ENCODE data around the gene CARD10.
"Not testable (repeated sequence)": the region's sequence is repeated elsewhere in the genome, so short reads cannot be mapped to it uniquely, and the experiment has no call there.

CARD10 gene

DNA sequence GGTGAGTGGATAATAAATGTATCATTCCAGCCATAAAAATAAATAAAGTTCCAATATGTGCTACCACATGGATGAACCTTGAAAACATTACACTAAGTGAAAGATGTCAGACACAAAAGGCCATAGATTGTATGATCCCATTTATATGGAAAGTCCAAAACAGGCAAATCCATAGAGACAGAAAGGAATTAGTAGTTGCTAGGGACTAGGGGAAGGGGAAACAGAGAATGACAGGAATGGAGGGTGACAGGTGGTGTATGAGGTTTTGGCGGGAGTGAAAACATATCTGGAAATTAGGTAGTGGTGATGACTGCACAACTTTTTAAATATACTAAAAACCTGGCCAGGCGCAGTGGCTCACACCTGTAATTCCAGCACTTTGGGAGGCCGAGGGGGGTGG is 15.2 kb upstream of the CARD10 start:
- in situ Hi-C loops (cut with HindIII; ENCODE audit: low pct_ligation_motif_present, low pct_unique_long_range_greater_than_20kb, low sequenced_read_pairs), result no loop called here
- no peak for DNase-seq

DNA sequence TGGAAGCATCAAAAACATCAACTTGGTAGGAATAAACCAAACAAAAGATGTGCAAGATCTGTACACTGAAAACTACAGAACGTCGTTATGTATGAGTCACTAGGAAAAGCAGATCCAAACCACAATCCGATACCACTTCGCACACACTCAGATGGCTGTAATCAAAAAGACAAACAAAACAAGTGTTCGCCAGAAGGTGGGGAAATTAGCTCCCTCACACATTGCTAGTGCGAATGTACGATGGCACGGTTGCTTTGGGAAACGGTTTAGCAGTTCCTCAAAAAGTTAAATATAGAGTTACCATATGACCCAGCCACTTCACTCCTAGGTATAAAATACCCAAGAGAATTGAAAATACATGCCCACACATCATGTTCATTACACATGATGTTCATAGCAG is 14.8 kb upstream of the CARD10 start:
- DNase-seq, result peak; percentile 46
- in situ Hi-C loops (cut with HindIII; ENCODE audit: low pct_ligation_motif_present, low pct_unique_long_range_greater_than_20kb, low sequenced_read_pairs), result no loop called here

DNA sequence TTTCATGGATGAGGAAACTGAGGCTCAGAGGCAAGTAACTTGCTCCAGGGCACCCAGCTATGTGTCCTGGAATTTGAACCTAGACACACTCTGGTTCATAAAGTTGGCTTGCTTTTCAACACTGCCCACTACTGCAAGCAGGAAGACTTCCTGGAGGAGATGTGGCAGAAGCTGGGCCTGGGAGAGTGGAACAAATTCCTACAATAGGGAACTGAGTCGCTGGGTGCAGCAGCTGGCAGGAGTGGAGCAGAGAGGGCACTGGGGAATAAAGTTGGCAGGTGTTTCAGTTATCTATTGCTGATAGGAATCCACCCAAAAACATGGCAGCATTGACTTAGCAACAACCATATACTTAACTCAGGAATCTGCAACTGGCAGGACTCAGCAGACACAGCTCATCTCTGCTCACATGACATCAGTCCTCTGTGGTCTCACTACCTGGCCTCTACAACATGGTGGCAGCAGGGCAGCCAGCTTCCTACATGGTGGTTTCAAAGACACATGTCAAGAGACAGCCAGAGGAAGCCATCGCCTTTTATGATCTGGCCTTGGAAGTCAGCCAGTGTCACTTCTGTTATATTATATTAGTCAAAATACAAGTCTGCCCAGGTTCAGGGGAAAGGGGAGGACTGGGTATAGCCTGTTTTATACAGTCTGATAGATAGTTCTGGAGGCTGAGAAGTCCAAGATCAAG is 10.6 kb upstream of the CARD10 start:
- DNase-seq, result no peak
- in situ Hi-C loops (cut with HindIII; ENCODE audit: low pct_ligation_motif_present, low pct_unique_long_range_greater_than_20kb, low sequenced_read_pairs), result no loop called here

DNA sequence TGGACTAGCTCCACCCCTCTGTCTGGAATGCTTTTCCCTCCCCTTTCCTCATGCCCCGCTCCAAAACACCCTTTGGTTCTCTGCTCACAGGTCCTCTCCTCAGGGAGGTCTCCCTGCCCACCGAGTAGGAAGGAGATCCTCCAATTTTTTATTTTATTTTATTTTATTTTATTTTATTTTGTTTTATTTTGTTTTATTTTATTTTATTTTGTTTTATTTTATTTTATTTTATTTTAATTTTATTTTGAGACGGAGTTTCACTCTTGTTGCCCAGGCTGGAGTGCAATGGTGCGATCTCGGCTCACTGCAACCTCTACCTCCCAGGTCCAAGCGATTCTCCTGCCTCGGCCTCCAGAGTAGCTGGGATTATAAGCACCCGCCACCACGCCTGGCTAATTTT is 8.7 kb upstream of the CARD10 start:
- in situ Hi-C loops (cut with HindIII; ENCODE audit: low pct_ligation_motif_present, low pct_unique_long_range_greater_than_20kb, low sequenced_read_pairs); DNase-seq: not testable (repeated sequence)

DNA sequence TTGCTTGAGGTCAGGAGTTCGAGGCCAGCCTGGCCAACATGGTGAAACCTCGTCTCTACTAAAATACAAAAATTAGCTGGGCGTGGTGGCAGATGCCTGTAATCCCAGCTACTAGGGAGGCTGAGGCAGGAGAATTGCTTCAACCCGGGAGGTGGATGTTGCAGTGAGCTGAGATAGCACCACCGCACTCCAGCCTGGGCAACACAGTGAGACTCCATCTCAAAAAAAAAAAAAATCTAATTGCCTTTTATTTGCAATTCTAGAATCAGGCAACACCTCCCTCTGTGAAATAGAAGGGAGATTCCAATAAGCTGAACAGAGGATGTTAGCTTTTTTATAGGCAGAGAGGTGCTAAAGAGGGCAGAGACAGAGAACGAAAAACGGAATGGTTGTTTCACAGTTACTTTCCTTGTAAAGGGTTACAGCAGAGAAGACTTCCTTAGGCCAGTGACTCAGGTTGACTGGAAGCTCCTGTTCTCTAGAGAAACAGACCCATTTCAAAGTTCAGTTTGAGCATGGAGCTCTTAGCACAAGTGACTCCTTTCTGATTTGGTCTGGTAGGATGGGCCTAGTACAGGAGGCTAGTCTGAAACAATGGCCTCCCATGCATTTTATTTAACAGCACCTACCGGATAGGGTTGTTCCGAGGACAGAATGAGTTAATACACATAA is 8.0 kb upstream of the CARD10 start:
- in situ Hi-C loops (cut with HindIII; ENCODE audit: low pct_ligation_motif_present, low pct_unique_long_range_greater_than_20kb, low sequenced_read_pairs); DNase-seq: not testable (repeated sequence)

DNA sequence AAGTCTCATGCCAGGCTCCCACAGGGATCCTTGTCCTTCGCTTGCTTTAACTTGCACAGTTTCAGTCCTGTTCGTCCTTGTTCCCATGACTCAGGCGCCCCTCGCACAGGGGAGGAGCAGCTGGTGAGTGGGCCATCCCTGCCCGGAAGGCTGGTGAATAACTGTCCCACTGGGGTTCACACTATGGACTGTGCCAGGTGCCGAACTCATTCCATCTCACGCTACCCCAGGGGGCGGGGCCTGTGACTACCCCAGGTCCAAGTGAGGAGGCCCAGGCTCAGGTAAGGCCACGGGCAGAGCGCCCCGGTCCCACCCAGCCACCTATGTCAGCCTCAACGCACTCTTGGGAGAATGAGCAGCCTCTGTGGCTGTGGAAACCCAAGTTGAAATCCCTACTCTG is 7.2 kb upstream of the CARD10 start:
- in situ Hi-C loops (cut with HindIII; ENCODE audit: low pct_ligation_motif_present, low pct_unique_long_range_greater_than_20kb, low sequenced_read_pairs), result no loop called here
- DNase-seq, result no peak

DNA sequence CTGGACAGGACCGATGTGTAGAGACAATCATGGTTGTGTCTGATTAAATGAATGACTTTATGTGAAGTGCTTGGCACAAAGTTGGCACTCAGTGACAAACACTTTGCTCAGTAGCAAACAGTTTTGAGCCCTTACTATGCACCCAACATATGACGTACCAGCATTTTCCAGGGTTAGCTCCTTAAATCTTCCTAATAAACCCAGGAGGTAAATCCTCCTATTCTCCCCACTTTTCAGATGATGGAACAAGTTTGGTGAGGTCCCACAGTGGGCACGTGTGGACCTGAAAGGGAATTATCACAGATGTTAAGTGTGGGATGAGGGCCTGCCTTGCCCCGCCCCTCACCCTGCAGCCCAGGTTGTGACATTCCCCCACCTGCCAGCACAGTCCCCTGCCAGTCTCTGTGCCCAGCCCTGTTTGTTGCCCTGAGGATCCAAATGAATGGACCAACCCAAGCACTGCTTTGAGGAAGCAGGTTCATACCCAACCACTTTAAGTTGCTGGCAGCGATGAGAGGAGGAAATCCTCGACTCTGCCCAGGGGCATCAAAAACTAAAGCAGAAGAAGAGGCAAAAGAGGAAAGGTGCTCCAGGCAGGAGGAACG is 6.6 kb upstream of the CARD10 start:
- in situ Hi-C loops (cut with HindIII; ENCODE audit: low pct_ligation_motif_present, low pct_unique_long_range_greater_than_20kb, low sequenced_read_pairs), result no loop called here
- no peak for DNase-seq

DNA sequence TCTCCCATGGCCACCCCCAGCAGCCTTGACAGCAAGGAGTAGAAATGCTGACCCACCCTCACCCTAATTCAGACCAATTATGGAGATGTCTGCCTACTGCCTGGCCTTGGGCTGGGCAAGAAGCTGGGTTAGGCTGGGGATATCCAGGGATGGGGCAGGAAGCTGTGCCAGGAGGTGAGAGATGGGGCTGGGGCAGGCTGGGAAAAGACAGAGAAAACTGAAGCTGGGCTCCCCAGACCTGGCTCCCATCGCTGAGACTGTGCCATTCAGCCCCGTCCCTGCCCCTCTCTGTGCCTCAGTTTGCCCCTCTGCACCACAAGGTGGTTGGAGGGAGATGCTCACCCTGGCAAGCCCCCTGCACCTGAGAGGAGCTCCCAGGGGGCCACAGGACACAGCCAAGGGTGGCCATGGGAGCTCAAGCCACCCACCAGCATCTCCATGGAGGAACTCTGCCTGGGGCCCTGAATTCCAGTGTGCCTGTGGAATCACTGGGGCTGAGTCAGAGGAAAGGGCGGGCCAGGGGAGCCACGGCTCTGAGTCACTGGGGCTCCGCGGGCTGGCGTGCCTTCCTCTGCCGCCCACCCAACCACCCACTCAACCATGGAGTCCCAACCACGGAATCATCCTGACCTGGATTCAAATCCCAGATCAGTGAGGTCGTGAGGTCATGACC is 6.0 kb upstream of the CARD10 start:
- DNase-seq, result peak; percentile 82

DNA sequence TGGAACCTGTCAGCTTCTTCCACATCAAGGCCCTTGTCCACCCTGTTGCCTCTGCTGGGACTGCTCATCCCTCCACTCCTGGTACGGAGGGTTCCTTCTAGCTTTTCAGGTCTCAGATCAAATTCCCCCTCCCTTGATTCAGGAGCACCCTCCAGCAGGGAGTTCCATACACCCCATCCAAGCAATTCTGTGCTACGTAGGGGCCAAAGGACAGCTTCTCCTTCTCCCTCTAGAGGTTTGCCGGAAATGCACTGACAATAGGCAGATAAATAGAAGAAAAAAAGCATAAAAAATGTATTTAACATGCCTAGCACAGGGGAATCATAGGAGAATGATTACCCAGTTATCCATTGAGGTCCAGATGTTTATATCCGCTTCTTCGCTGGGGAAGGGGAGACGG is 3.3 kb upstream of the CARD10 start:
- in situ Hi-C loops (cut with HindIII; ENCODE audit: low pct_ligation_motif_present, low pct_unique_long_range_greater_than_20kb, low sequenced_read_pairs), result no loop called here
- no peak for DNase-seq

More for the DNA sequence above, 6.0 kb upstream of the CARD10 start:
- in situ Hi-C loops (cut with HindIII; ENCODE audit: low pct_ligation_motif_present, low pct_unique_long_range_greater_than_20kb, low sequenced_read_pairs), result no loop called here

DNA sequence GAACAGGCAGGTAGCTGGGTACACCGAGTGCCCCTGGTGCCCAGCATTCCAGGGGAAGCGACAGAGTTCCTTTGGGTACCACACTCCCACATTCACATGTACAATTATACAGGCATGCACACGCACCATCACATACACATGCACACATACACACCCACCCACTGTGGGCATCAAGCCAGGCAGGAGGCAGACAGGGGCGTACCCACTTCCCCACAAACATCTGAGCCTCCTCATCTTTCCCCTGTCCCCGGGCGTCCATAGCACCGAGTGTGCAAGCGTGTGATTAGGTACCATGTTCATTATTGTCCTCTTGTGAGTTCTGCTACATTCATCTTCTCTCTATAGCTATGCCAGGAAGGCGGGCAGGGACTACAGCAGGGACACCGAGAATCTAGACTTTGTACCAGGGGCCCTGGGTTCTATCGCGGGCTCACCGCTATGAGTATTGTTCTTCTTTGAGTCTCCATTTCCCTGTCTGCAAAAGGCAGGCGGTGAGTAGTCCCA is 2.1 kb upstream of the CARD10 start:
- no peak for DNase-seq

DNA sequence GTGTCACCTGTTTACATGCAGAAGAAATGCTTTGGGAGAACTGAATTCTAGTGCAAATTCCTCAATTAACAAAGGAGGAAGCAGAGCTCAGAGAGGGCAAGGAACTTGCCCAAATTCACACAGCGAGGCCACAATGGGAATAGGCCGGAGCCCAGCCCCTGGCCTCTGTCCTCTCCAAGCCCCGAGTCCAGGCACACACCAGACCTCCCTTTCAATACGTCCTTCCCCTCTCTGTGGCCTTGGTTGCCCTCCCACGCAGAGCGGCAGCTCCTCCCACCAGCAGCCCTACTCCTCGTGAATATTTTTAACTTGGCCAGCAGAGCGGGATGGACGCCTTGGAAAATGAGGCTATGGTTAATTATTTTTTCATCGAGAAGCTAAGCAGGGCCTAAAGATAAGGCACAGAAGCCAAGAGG is 1.6 kb upstream of the CARD10 start:
- no peak for DNase-seq
- in situ Hi-C loops (cut with HindIII; ENCODE audit: low pct_ligation_motif_present, low pct_unique_long_range_greater_than_20kb, low sequenced_read_pairs), result no loop called here

More for the DNA sequence above, 2.1 kb upstream of the CARD10 start:
- in situ Hi-C loops (cut with HindIII; ENCODE audit: low pct_ligation_motif_present, low pct_unique_long_range_greater_than_20kb, low sequenced_read_pairs), result no loop called here

DNA sequence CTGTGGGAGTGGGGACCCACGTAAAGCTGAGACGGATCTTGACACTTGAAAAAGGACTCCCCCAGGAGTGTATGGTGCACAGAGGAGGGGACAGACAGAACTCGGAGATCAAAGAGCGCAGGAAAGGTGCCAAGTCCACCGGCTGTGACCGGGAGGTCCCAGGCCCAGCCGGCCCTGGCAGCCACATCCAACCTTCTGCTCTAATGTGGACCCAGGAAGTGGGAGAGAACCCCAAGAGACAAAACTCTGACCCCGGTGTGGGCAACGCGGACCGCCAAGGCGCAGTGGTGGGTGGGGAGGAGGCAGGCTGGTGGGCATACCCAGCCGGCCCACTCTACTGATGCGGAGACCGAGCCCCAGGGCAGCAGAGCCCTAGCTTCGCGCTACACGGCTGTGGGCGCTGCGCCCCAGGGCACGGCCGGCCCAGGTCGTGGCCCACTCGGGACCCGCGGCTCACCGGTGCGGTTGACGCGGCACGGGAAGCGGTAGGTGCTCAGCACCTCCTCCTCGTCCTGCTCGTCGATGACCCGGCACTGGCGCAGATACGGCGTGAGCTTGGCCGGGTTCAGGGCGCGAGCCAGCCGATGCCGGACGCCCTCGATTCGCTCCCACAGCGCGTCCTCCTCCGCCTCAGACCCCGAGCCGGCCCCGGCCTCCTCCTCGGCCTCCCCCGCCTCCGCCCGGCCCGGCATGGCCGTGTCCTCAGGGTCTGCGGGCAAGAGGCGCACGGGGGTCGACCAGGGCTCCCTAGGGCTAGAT is 527 bp downstream of the CARD10 start:
- in situ Hi-C loops (cut with HindIII; ENCODE audit: low pct_ligation_motif_present, low pct_unique_long_range_greater_than_20kb, low sequenced_read_pairs), result no loop called here
- no peak for DNase-seq

DNA sequence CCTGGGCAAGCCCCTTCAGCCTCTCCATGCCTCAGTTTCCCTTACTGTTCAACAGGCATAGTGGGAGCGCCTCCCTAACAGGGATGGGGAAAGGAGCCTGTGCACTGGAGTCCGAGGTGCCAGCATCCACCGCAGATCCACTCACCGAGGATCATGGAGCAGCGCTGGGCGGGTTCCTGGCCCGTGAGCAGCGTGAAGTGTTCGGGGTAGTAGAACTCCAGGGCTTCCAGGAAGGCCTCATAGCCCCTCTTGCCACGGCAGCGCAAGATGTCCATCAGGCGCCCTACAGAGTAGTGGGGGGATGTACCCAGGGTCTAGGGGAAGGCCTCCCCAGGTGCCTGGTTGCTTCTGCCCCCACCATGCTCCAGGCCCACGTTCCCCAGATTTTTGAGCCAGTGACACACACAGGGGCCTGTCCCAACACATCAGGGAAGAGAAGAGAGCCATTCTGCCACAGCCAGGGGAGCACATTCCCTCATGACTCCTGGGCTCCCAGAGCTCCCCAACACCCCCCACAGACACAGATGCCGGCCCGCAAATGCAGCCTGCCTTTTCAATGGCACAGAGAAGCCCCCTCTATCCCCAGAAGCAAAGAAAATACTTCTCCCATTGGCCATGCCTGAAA is 1.3 kb downstream of the CARD10 start:
- in situ Hi-C loops (cut with HindIII; ENCODE audit: low pct_ligation_motif_present, low pct_unique_long_range_greater_than_20kb, low sequenced_read_pairs), result no loop called here
- DNase-seq, result no peak

DNA sequence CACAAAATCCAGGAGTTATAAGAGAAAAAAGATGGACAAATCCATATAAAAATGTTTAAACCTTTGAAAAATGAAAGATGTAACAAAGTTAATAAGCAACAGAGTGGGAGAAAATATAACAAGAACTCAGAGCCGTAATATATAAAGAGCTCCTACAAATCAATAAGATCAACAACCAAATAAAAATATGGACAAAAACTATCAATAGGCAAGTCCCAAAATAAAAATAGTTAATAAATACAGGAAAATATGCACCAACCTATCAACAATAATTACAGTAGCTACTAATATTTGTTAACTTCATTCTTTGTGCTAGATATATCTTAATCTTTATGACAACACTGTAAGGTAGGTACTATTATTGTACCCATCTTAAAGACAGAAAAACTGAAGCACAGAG is 2.8 kb downstream of the CARD10 start:
- DNase-seq, result no peak
- in situ Hi-C loops (cut with HindIII; ENCODE audit: low pct_ligation_motif_present, low pct_unique_long_range_greater_than_20kb, low sequenced_read_pairs), result no loop called here

DNA sequence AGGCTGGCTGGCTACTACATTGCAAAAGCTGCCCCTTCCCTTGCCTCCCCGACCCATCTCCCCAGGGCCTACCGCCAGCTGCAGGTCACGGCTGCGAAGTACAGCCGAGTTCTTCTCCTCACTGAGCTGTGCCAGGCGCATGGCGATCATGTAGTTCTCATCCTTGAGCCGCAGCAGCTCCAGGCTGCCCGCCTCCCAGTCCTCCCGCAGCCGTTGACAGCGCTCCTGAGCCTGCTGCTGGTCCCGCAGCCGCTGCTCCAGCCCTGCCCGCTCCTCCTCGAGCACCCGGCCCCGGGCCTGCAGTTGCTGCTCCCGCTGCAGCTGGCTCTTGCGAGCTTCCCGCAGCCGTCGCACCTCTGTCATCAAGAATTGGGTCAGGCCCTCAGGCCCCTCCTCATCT is 3.3 kb downstream of the CARD10 start:
- DNase-seq, result no peak
- in situ Hi-C loops (cut with HindIII; ENCODE audit: low pct_ligation_motif_present, low pct_unique_long_range_greater_than_20kb, low sequenced_read_pairs), result no loop called here

DNA sequence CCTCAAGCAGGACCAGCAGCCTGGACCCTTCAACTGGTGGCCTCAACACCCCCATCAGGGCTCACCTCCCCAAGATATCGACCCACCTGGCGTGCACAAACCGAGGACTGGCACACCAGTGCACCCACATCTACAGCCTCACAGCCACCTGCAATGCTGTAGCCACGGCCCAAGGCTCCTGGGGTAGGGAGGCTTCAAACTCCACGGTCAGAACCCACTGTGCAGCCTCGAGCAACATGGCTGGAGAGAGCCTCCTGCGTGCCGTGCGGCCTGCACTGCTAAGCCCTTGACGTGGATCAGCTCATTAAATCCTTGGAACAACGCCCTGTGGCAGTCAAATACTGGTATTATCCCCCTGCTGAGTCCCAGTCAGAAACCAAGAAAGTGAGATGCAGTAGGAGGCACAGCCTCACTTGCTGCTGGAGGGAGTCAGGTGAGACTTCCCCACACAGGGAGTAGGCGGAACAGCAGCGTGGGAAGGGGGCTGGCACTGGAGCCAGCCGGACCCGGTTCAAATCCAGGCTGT is 4.6 kb downstream of the CARD10 start:
- in situ Hi-C loops (cut with HindIII; ENCODE audit: low pct_ligation_motif_present, low pct_unique_long_range_greater_than_20kb, low sequenced_read_pairs), result no loop called here
- DNase-seq, result no peak

DNA sequence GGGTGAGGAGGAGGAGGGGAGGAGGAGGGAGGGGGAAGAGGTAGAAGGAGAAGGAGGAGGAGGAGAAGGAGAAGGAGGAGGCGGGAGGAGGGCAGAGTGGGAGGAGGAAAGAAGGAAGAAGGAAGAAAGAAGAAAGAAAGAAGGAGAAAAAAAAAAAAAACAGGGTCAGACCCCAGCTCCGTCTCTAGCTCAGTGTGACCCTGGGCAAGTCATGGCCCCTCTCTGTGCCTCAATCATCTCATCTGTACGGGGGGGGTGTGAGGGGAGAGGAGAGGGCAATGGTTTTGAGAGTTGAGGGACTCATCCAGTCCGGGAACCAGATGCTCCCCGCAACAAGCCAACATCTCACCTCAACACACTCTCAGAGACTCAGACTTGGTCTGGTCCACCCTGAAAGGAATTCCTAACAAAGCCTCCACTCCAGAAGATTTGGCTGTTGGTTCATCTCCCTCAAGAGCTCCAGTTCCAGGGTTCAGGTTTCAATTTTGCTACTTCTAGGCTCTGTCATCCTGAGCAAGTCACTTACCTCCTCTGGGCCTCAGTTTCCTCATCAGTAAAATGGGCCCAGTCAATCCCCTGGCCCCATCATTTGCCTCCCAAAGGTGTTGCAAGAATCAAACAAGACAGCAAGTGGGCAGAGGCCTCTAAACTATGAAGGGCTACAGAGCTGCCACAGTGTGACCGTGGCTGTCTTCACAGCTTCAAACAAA is 7.7 kb downstream of the CARD10 start:
- no peak for DNase-seq
- in situ Hi-C loops (cut with HindIII; ENCODE audit: low pct_ligation_motif_present, low pct_unique_long_range_greater_than_20kb, low sequenced_read_pairs), result no loop called here

Measured in ACHN (cell line).